Skin of body (tissue), 2 donors: ENCODE measurements around the gene ETV4. TPM values are rescaled to one million over a fixed set of nuclear protein-coding genes. Genes with fewer than 3 reads are reported as not detected.

Experiments used
- DNase-seq: peaks from one replicate; lab custom pipeline; 2025; lab: John Stamatoyannopoulos, UW
- total RNA-seq: library from RNA; depleted of rRNA; stranded (reverse); fragments of >200 nt; gene quantifications from one replicate; pipeline ENCODE4 v1.2.3, GENCODE V29; 2014

Gene ETV4
- 3.0 TPM for total RNA-seq

GRCh38 chr17:43546319-43547188, at the start of gene ETV4:
Gene ETV4 (minus strand): TSS chr17:43546340. CDS start chr17:43545617, 723 bp downstream.
- peak; percentile 48 for DNase-seq

DNA sequence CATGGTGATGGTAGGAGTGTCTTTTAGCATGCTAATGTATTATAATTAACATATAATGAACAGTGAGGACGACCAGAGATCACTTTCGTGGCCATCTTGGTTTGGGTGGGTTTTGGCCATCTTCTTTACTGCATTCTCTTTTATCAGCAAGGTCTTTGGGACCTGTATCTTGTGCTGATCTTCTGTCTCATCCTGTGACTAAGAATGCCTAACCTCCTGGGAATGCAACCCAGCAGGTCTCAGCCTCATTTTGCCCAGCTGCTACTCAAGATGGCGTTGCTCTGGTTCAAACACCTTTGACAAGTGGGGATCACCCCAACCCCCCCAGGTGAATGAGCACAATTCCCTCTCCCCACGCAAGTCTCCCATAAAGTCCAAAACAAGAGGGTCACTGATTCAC, 49.3 kb upstream of the ETV4 start:
- DNase-seq, result no peak

- DNase-seq, result peak; percentile 95
Measured at GRCh38 chr17:43591779-43592562, 45.8 kb upstream of the ETV4 start.

- no peak for DNase-seq
Measured at GRCh38 chr17:43591001-43591400, 44.9 kb upstream of the ETV4 start.

GRCh38 chr17:43588664-43589435, 42.7 kb upstream of the ETV4 start:
- no peak for DNase-seq

DNA sequence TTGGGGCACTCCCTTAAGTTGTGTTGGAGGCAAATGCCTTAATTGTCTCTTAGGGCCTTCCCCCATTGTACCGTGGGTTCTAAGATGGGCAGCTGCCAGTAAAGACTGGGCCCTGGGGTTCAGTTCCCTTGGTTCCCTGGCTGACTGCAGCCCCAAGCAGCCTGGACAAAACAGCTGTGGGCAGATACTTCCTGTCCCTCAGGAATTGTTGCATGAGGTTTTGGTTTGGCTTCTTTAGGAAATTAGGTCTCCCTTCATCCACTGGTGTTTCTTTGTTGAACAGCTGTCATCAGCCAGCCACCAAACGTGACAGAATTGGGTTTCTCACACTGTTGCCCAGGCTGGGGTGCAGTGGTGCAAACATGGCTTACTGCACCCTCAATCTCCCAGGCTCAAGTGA, 42.0 kb upstream of the ETV4 start:
- no peak for DNase-seq

- DNase-seq, result no peak
Measured at GRCh38 chr17:43587647-43588046, 41.5 kb upstream of the ETV4 start.

DNA sequence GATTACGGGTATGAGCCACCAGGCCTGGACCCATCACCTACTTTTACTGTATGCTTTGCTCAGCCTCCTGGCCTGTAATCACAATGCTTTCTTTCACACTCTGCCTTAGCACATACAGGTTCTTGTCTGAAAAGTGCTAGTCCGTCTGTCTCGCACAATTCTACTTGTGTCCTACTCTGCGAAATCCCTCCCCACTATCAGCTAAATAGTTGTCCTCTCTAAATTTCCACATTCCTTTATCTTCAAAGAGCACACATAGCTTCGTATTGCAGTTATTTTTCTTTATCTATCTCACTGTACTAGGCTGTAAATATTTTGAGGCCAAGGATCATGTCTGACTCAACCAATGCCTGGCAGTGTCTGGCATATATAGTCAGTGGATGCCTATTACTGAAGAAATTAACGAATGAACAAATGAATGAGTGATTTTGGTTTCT, 38.5 kb upstream of the ETV4 start:
- no peak for DNase-seq

GRCh38 chr17:43583332-43583731, 37.2 kb upstream of the ETV4 start:
- no peak for DNase-seq

GRCh38 chr17:43581613-43582012, 35.5 kb upstream of the ETV4 start:
- no peak for DNase-seq

DNA sequence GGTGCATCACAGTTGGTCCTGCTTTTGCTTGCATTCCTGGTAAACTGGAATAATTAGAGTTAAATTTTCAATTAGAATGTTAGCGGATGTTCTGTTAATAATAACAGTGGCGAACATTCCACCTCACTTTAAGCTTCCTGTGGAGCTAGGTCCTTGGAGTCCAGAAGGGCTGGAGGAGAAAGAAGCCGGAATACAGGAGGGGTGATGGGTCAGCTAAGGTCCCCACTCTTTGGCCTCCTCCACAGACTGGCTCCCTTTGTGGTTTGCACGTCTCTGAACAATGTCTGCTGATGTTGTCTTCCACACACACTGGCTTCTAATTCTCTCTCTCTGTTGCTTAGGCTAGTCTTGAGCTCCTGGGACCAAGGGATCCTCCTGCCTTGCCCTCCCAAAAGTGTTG, 35.0 kb upstream of the ETV4 start:
- DNase-seq, result no peak

- DNase-seq, result no peak
Measured at GRCh38 chr17:43579566-43580140, 33.5 kb upstream of the ETV4 start.

DNA sequence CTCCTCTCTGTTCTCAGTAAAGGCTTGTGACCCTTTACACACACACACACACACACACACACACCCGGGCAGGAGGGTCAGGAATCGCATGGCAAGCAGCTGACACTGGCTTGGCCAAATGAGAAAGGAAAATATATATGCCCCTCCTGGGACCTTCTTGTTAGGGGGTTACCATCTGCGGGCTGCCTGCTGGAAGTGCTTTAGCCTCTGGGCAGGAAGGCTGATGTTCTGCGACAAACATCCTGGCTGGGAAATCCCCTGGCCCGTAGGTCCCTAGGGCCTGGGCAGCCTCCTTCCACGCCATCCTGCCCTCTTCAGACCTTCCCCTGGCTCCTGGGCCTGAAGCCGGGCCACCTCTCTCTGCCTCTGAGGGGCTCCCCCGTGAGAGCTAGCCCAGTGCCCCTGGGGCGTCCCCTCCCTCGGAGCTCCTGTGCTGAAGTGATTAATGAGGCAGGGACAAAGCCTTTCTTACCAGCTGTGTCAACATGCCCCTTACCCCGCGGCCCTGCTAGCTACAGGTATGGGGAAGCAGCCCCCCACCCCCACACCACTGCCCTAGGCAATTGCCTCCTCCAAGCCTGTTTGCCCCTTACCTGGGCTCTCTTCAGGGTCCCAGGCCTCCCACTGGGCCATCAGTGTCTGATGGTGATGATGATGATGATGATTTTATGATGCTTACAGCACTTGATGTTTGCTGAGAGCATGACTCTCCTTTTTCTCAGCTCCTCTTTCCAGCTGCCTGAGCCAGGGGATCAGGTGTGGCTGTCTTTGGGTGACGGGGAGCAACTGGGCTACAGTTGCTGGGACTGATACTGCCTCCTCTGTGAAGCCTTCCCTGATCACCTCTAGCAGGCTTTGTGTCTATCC, 32.8 kb upstream of the ETV4 start:
- DNase-seq, result peak; percentile 32

DNA sequence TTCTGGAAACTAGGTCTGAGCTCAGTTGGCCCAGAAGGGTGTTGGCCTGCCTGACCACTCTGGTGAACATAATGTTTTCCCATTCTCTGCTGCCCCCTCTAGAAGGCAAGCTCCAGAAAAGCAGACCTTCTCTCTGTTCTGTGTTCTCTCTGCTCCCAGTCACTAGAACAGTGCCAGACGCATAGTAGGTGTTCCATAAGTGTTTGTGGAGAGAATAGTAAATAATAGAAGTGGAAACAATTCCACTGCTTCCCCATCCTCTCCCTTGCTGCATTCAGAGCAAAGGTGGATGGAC, 32.2 kb upstream of the ETV4 start:
- DNase-seq, result no peak

GRCh38 chr17:43577664-43578403, 31.7 kb upstream of the ETV4 start:
- DNase-seq, result no peak

GRCh38 chr17:43576563-43577229, 30.6 kb upstream of the ETV4 start:
- peak; percentile 71 for DNase-seq

GRCh38 chr17:43574896-43575525, 28.9 kb upstream of the ETV4 start:
- no peak for DNase-seq

DNA sequence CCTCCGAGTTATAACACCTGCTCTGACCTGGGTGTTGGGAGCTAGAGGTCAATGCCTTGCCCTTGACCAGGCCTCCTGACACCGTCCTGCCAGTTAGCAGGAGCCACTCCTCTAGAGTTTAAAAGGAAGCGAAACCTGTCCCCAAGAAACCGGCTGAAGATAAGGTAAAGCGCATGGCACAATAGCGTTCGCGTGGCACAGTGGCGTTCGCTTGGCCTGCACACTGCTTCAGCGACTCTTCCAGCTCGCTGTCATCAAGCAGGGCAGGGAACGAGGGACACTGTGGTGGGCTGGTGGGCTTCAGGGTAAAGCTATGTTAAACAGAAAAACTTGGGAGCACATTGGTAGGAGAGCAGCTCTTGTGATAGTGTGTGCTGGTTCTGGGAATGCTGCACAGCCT, 28.2 kb upstream of the ETV4 start:
- no peak for DNase-seq
